ENCODE measurements around the gene DLG4.
"Not testable (repeated sequence)": the region's sequence is repeated elsewhere in the genome, so short reads cannot be mapped to it uniquely, and the experiment has no call there.

The DLG4 gene

GRCh38 chr17:7211491-7212273, 8.0 kb downstream of the DLG4 start:
- no peak for DNase-seq

- no peak for DNase-seq
Observed at GRCh38 chr17:7208754-7209460, 10.7 kb downstream of the DLG4 start.

GRCh38 chr17:7208027-7208571, 11.5 kb downstream of the DLG4 start:
- DNase-seq: no peak

- DNase-seq: no peak
Observed at GRCh38 chr17:7207120-7208001, 12.3 kb downstream of the DLG4 start.

GRCh38 chr17:7205561-7205960, 14.1 kb downstream of the DLG4 start:
- no peak for DNase-seq

GRCh38 chr17:7204828-7205461, 14.7 kb downstream of the DLG4 start:
- DNase-seq: peak; percentile 97

GRCh38 chr17:7204336-7204735, 15.3 kb downstream of the DLG4 start:
- no peak for DNase-seq

GRCh38 chr17:7203391-7203790, 16.2 kb downstream of the DLG4 start:
- DNase-seq: no peak

GRCh38 chr17:7196651-7197401, 22.8 kb downstream of the DLG4 start:
- DNase-seq: no peak

GRCh38 chr17:7195971-7196370, 23.7 kb downstream of the DLG4 start:
- DNase-seq: no peak

GRCh38 chr17:7192271-7192937, 27.2 kb downstream of the DLG4 start:
- no peak for DNase-seq

- peak; percentile 41 for DNase-seq
Observed at GRCh38 chr17:7191571-7192270, 27.9 kb downstream of the DLG4 start.

- DNase-seq: no peak
Observed at GRCh38 chr17:7191069-7191468, 28.6 kb downstream of the DLG4 start.

GRCh38 chr17:7190276-7190917, 29.2 kb downstream of the DLG4 start:
- no peak for DNase-seq

- DNase-seq: no peak
Observed at GRCh38 chr17:7186241-7186640, 33.4 kb downstream of the DLG4 start.

- DNase-seq: no peak
Observed at GRCh38 chr17:7184647-7185046, 35.0 kb downstream of the DLG4 start.

GRCh38 chr17:7184091-7184488, 35.5 kb downstream of the DLG4 start:
- DNase-seq: no peak

GRCh38 chr17:7183433-7184090, 36.1 kb downstream of the DLG4 start:
- DNase-seq: no peak

- not testable (repeated sequence) for DNase-seq
Observed at GRCh38 chr17:7182101-7182500, 37.5 kb downstream of the DLG4 start.

Measured in activated T-cell treated with anti-CD3 and anti-CD28 coated beads, Interleukin-2, amount 50 U/mL, for 1 hour (primary cell).